Uterus (tissue), 4 donors: Measurements from ENCODE around the gene BTBD9. TPM values are rescaled to one million over a fixed set of nuclear protein-coding genes. Genes with fewer than 3 reads are reported as not detected.

Experiments
- DNase-seq, 2 donors: peaks; one replicate each; pipeline ENCODE4 v3.0.0-alpha.2; 2019 to 2020
- H3K27ac ChIP-seq, 2 donors: fragments of 200-600 bp; sonication (generic); 1 replicate in 1 of 2; 2 replicates in 1 of 2; pipeline ENCODE4 v1.5.1; 2016 to 2018
- H3K27me3 ChIP-seq, 2 donors: fragments of 200-600 bp; sonication (generic); one replicate each; pipeline ENCODE4 v1.5.1; 2018 to 2019; ENCODE audit warnings: control low read depth in 1 of 2
- H3K36me3 ChIP-seq, 2 donors: fragments of 200-600 bp; sonication (generic); one replicate each; pipeline ENCODE4 v1.5.1; 2019; ENCODE audit warnings: control low read depth in 1 of 2
- H3K4me1 ChIP-seq, 2 donors: fragments of 200-600 bp; sonication (generic); one replicate each; pipeline ENCODE4 v1.5.1; 2018 to 2019; ENCODE audit warnings: control low read depth in 1 of 2
- H3K4me3 ChIP-seq, 2 donors: fragments of 200-600 bp; sonication (generic); 1 replicate in 1 of 2; 2 replicates in 1 of 2; pipeline ENCODE4 v1.5.1; 2018 to 2019; ENCODE audit warnings: mild to moderate bottlenecking in 1 of 2
- H3K9me3 ChIP-seq, 2 donors: fragments of 200-600 bp; sonication (generic); one replicate each; pipeline ENCODE4 v1.5.1; 2019; ENCODE audit warnings: control low read depth in 1 of 2
- CTCF ChIP-seq, 4 experiments: fragments of 200-600 bp in 2 of 4; fragments of 450-650 bp in 2 of 4; sonication (generic) in 2 of 4; IDR thresholded peaks; one replicate each; pipeline ENCODE4 v1.5.1; 2016 to 2019; ENCODE audit warnings: antibody characterized with exemption in 4 of 4, mild to moderate bottlenecking in 2 of 4, moderate library complexity in 1 of 4
- POLR2A ChIP-seq, 2 donors: fragments of 450-650 bp; IDR thresholded peaks; one replicate each; pipeline ENCODE4 v1.6.1; 2016; ENCODE audit warnings: antibody characterized with exemption in 2 of 2, mild to moderate bottlenecking in 1 of 2, moderate library complexity in 1 of 2
- intact Hi-C: fragments of 100-400 bp; cut with DNase I; formaldehyde crosslinking; loops from one replicate; pipeline ENCODE4 v1.15.1; 2023; ENCODE audit warnings: low total_unique reads
- total RNA-seq, 4 donors: library from RNA; depleted of rRNA in 3 of 4; stranded (reverse); fragments of >200 nt in 3 of 4; gene quantifications; one replicate each; pipeline versions ENCODE4 v1.1.0 to v1.2.4, GENCODE V29; 2014 to 2023
- donor health status: DM: yes; HTN: yes; CAD: no.

Gene BTBD9
- total RNA-seq, 4 donors from 2014 or later, result 10.3 to 50.3 (median 34.4) TPM

DNA sequence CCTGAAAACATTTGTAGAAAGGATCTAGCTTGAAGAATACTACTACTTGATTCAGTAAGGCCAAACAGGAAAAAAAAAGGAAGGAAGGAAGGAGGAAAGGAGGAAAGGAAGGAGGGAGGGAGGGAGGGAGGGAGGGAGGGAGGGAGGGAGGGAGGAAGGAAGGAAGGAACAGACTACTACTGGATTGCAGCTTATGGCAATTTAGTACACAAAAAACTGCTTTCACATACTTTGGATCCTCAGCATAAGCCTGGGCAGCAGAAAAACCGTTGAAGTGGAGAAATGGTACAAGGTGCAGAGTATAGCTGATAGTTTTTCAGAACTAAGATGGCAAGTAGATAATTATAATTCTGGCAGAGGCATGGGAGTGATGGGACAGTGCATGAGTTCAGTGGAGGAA, 201.6 kb downstream of the BTBD9 start:
- no peak overlapping the region for H3K27ac ChIP-seq
- no peak overlapping the region for H3K4me3 ChIP-seq
- intact Hi-C loops, result no loop called here
- TF ChIP-seq CTCF (IDR thresholded peaks at IDR 0.05), result no peak
- no peak for TF ChIP-seq POLR2A (IDR thresholded peaks at IDR 0.05)
- no peaks in the 10 kb centered on the region for H3K27me3 ChIP-seq
- no peaks in the 10 kb centered on the region for H3K36me3 ChIP-seq
- H3K4me1 ChIP-seq, result no peaks in the 10 kb centered on the region
- no peak for DNase-seq
- H3K9me3 ChIP-seq, result no peaks in the 10 kb centered on the region

DNA sequence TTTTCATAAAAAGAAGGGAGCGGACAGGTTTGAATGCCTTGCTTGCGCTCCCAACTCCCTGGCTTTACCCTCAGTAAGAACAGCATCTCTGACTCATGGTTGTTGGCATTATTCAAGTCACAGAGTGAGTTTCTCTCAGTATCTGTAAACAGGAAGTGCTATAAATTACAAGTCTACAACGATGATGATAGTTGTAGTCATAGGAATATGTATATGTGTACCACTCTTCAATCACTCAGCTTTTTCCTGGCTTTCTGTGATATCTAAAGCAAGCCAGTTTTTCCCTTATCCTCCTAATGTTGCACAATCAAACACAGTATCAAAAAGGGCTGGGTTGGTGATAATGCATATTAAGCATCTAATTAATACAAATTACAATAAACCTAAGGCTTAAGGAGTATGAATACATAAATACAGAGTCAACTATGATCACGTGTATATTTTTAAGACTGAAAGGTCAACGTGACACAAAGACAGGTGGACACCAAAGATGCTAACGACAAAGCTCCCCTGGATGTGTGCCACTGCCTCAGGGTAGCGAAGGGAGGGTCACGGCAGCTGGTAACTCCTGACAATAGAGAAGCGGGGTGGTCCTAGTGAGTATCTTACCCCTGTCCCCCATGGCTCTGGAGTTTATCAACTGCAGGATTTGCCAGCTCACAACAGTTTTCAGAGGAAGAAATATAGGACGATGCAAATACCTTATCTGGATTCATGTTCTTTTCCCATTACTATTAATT, 202.8 kb downstream of the BTBD9 start:
- no peak for DNase-seq
- TF ChIP-seq POLR2A (IDR thresholded peaks at IDR 0.05) (no peak), CTCF (IDR thresholded peaks at IDR 0.05) (no peak)
- H3K36me3 ChIP-seq, result no peaks in the 10 kb centered on the region
- no peaks in the 10 kb centered on the region for H3K4me1 ChIP-seq
- H3K9me3 ChIP-seq, result no peaks in the 10 kb centered on the region
- intact Hi-C loops, result no loop called here
- H3K27ac ChIP-seq, result no peak overlapping the region
- H3K27me3 ChIP-seq, result no peaks in the 10 kb centered on the region
- H3K4me3 ChIP-seq, result no peak overlapping the region

- Histone ChIP-seq H3K36me3 (no peaks in the 10 kb centered on the region), H3K9me3 (no peaks in the 10 kb centered on the region), H3K27ac (no peak overlapping the region), H3K4me1 (no peaks in the 10 kb centered on the region), H3K4me3 (no peak overlapping the region), H3K27me3 (no peaks in the 10 kb centered on the region)
- DNase-seq, result no peak
- intact Hi-C loops, result no loop called here
- TF ChIP-seq POLR2A (IDR thresholded peaks at IDR 0.05) (no peak), CTCF (IDR thresholded peaks at IDR 0.05) (no peak)
These were observed 204.4 kb downstream of the BTBD9 start for GRCh38 chr6:38435330-38435729.

GRCh38 chr6:38434051-38434450, 205.7 kb downstream of the BTBD9 start:
- Histone ChIP-seq H3K4me1 (no peaks in the 10 kb centered on the region), H3K36me3 (no peaks in the 10 kb centered on the region), H3K4me3 (no peak overlapping the region), H3K27me3 (no peaks in the 10 kb centered on the region), H3K9me3 (no peaks in the 10 kb centered on the region), H3K27ac (no peak overlapping the region)
- intact Hi-C loops, result no loop called here
- no peak for TF ChIP-seq CTCF (IDR thresholded peaks at IDR 0.05)
- TF ChIP-seq POLR2A (IDR thresholded peaks at IDR 0.05), result no peak
- no peak for DNase-seq

- no peak for DNase-seq
- Histone ChIP-seq H3K4me1 (no peaks in the 10 kb centered on the region), H3K9me3 (no peaks in the 10 kb centered on the region), H3K4me3 (no peak overlapping the region), H3K27me3 (no peaks in the 10 kb centered on the region), H3K27ac (no peak overlapping the region), H3K36me3 (no peaks in the 10 kb centered on the region)
- TF ChIP-seq POLR2A (IDR thresholded peaks at IDR 0.05) (no peak), CTCF (IDR thresholded peaks at IDR 0.05) (no peak)
- intact Hi-C loops, result no loop called here
These were observed 207.2 kb downstream of the BTBD9 start for GRCh38 chr6:38432479-38432878.
